SU-DHL-6 (cell line): ENCODE data around the gene MLYCD.
"Not testable (repeated sequence)": the region's sequence is repeated elsewhere in the genome, so short reads cannot be mapped to it uniquely, and the experiment has no call there.

Experiments
- H2AFZ ChIP-seq: fragments of 200-600 bp; sonication (generic); 2 replicates; pipeline ENCODE4 v1.6.1; 2014; ENCODE audit warnings: low read depth, mild to moderate bottlenecking, moderate library complexity, mixed read lengths, antibody characterized with exemption, low read length; ENCODE audit not compliant: severe bottlenecking
- H3F3A ChIP-seq: fragments of 200-600 bp; shearing (Covaris generic); 2 replicates; pipeline ENCODE4 v1.6.0; 2016; ENCODE audit warnings: antibody characterized with exemption, mild to moderate bottlenecking; ENCODE audit not compliant: insufficient read depth
- H3K27ac ChIP-seq: fragments of 200-600 bp; sonication (generic); 2 replicates; pipeline ENCODE4 v1.5.1; 2016; ENCODE audit warnings: low read depth, mild to moderate bottlenecking, low read length, moderate library complexity, mixed read lengths
- H3K27me3 ChIP-seq: fragments of 200-600 bp; sonication (generic), shearing (Covaris generic); 2 replicates; pipeline ENCODE4 v1.6.0; 2014; ENCODE audit warnings: mild to moderate bottlenecking, low read length
- H3K36me3 ChIP-seq: fragments of 200-600 bp; sonication (generic); 2 replicates; pipeline ENCODE4 v1.6.1; 2014; ENCODE audit warnings: mild to moderate bottlenecking, low read length, mixed read lengths
- H3K4me2 ChIP-seq: fragments of 300-600, 200-600 bp; shearing (Covaris generic), sonication (generic); 2 replicates; pipeline ENCODE4 v1.6.0; 2014; ENCODE audit warnings: low read length, low read depth, mild to moderate bottlenecking; ENCODE audit not compliant: poor library complexity, severe bottlenecking
- H3K4me3 ChIP-seq: fragments of 200-600 bp; sonication (generic); 2 replicates; pipeline ENCODE4 v1.5.1; 2014; ENCODE audit warnings: antibody characterized with exemption, low read length, mild to moderate bottlenecking, mixed read lengths; ENCODE audit not compliant: insufficient read depth, poor library complexity, severe bottlenecking
- H3K79me2 ChIP-seq: fragments of 200-600 bp; sonication (generic); 2 replicates; pipeline ENCODE4 v1.6.1; 2014; ENCODE audit warnings: mild to moderate bottlenecking, low read length, moderate library complexity; ENCODE audit not compliant: insufficient read depth
- H3K9ac ChIP-seq: fragments of 200-600 bp; sonication (generic); 2 replicates; pipeline ENCODE4 v1.7.0; 2014; ENCODE audit warnings: mild to moderate bottlenecking, low read length
- H3K9me2 ChIP-seq: fragments of 200-600 bp; sonication (generic); replicated peaks from 2 replicates; pipeline ENCODE4 v1.6.1; 2014; ENCODE audit warnings: low read length; ENCODE audit not compliant: insufficient read depth
- H3K9me3 ChIP-seq: fragments of 200-600 bp; sonication (generic); 2 replicates; pipeline ENCODE4 v1.6.1; 2014; ENCODE audit warnings: low read length, mixed read lengths; ENCODE audit not compliant: insufficient read depth
- H4K20me1 ChIP-seq: fragments of 200-600 bp; sonication (generic); 2 replicates; pipeline ENCODE4 v1.6.1; 2014; ENCODE audit warnings: low read depth, mild to moderate bottlenecking, antibody characterized with exemption, low read length, moderate library complexity, mixed read lengths
- EZH2phosphoT487 ChIP-seq: fragments of 200-600 bp; sonication (generic), shearing (Covaris generic); conservative IDR thresholded peaks from 2 replicates; pipeline ENCODE4 v1.6.1; 2018; ENCODE audit warnings: mild to moderate bottlenecking, antibody characterized with exemption, low read length, moderate library complexity, mixed read lengths
- TF ChIP-seq, protein P1 (sequence below): fragments of 200-600 bp; sonication (generic); IDR thresholded peaks from one replicate; pipeline ENCODE4 v1.5.1; 2017; ENCODE audit warnings: antibody characterized with exemption, mild to moderate bottlenecking, low read length, moderate library complexity; ENCODE audit not compliant: insufficient read depth, poor library complexity, severe bottlenecking

MLYCD gene

DNA sequence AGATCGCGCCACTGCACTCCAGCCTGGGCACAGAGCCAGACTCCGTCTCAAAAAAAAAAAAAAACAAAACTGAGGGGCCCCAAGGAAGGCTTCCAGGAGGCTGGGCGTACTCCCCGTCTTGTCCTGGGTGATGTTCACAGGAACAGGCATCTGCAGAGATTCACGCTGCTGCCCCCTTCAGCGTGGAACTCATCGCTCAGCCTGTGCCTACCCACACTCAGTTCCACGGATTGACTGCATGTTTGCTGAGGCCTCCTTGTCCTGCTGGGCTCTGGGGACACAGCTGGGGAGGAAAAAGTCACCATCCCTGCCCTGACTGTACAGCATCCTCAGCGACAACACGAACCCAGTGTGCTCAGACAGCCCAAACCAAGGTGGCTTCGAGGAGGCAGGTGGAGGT lies 41.2 kb downstream of the MLYCD start:
- Histone ChIP-seq H3K4me3 (no peak overlapping the region), H3K27ac (no peak overlapping the region), H3F3A (no peaks in the 10 kb centered on the region), H3K4me2 (no peak overlapping the region), H3K36me3 (no peaks in the 10 kb centered on the region), H3K27me3 (no peaks in the 10 kb centered on the region), H3K79me2 (no peaks in the 10 kb centered on the region), H3K9ac (no peak overlapping the region), H3K9me2 (no peaks in the 10 kb centered on the region), H3K9me3 (no peaks in the 10 kb centered on the region), H2AFZ (no peak overlapping the region), H4K20me1 (no peaks in the 10 kb centered on the region)
- TF ChIP-seq, protein P1, sequence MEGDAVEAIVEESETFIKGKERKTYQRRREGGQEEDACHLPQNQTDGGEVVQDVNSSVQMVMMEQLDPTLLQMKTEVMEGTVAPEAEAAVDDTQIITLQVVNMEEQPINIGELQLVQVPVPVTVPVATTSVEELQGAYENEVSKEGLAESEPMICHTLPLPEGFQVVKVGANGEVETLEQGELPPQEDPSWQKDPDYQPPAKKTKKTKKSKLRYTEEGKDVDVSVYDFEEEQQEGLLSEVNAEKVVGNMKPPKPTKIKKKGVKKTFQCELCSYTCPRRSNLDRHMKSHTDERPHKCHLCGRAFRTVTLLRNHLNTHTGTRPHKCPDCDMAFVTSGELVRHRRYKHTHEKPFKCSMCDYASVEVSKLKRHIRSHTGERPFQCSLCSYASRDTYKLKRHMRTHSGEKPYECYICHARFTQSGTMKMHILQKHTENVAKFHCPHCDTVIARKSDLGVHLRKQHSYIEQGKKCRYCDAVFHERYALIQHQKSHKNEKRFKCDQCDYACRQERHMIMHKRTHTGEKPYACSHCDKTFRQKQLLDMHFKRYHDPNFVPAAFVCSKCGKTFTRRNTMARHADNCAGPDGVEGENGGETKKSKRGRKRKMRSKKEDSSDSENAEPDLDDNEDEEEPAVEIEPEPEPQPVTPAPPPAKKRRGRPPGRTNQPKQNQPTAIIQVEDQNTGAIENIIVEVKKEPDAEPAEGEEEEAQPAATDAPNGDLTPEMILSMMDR: no peak
- no peak for TF ChIP-seq EZH2phosphoT487

DNA sequence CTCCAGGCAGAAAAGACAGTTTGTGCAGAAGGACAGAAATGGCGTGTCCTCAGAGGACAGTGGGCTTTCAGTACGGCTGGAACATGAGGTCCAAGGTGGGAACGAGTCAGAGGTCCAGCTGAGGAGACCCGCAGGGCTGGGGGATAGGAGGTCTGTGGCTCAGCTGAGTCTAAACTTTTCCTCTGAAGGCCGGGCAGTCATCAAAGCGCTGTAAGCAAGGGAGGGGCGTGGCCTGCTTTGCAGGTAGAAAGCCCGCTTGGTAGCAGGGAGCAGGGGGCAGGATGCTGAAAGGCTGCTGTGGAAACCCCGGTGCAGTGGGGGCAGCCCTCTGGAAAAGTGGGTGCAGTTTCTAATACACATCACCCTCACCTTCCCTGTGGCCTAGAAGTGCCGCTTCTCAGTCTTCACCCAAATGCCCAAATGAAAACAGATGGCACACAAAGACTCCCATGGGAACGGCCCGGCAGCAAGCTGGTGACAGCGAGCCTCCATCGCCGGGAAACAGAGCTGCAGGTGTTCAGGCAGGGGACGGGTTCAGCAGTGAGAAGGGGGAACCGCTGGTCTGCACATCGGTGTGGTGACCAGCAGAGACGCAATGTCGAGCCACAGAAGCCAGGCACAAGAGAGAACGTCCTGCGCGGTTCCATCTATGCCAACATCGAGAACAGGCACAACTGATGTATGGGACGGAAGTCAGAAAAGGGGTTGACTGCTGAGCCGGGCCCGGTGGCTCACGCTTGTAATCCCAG lies 41.9 kb downstream of the MLYCD start:
- Histone ChIP-seq H3K27ac (no peak overlapping the region), H2AFZ (no peak overlapping the region), H3K4me3 (no peak overlapping the region), H3K9me3 (no peaks in the 10 kb centered on the region), H3K36me3 (no peaks in the 10 kb centered on the region), H3K4me2 (no peak overlapping the region), H3K27me3 (no peaks in the 10 kb centered on the region), H3K9ac (no peak overlapping the region), H3F3A (no peaks in the 10 kb centered on the region), H4K20me1 (no peaks in the 10 kb centered on the region), H3K9me2 (no peaks in the 10 kb centered on the region), H3K79me2 (no peaks in the 10 kb centered on the region)
- TF ChIP-seq, protein P1: no peak
- TF ChIP-seq EZH2phosphoT487: no peak

DNA sequence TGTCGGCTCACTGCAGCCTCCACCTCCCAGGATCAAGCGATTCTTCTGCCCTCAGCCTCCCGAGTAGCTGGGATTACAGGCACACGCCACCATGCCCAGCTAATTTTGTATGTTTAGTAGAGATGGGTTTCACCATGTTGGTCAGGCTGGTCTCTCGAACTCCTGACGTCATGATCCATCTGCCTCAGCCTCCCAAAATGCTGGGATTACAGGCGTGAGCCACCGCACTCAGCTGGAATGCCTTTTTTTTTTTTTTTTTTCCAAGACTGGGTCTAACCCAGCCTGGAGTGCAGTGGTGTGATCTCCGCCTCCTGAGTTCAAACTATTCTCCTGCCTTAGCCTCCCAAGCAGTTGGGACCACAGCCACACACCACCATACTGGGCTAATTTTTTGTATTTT lies 42.6 kb downstream of the MLYCD start:
- H3K4me2 ChIP-seq, H3K27ac ChIP-seq, H3K9me3 ChIP-seq, H3K9me2 ChIP-seq, H3F3A ChIP-seq, H2AFZ ChIP-seq, H3K9ac ChIP-seq, H3K27me3 ChIP-seq, H3K36me3 ChIP-seq, H3K4me3 ChIP-seq, H3K79me2 ChIP-seq, H4K20me1 ChIP-seq: not testable (repeated sequence)

DNA sequence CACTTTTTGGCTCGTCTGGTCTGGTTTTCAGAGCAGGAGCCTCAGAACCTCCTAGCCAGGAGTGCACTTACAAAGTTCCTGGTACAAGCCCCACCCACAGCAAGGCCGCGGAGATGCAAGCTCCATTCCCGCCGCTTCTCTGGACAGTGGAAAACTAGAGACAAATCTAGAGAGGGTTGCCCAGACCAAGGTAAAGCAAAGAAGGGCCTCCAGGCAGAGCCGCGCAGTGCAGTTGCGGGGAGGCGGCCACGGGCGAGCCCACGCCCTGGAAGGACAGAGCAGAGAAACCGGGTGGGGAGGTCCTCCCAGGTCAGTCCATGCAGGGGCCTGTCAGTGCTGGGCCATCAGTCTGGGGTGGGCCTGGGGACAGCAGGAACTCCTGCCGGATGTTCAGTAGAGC lies 43.2 kb downstream of the MLYCD start:
- Histone ChIP-seq H3K27ac (no peak overlapping the region), H3K9me3 (no peaks in the 10 kb centered on the region), H3K9me2 (no peaks in the 10 kb centered on the region), H2AFZ (no peak overlapping the region), H4K20me1 (no peaks in the 10 kb centered on the region), H3K4me3 (no peak overlapping the region), H3K27me3 (no peaks in the 10 kb centered on the region), H3K79me2 (no peaks in the 10 kb centered on the region), H3K36me3 (no peaks in the 10 kb centered on the region), H3K9ac (no peak overlapping the region), H3F3A (no peaks in the 10 kb centered on the region), H3K4me2 (no peak overlapping the region)
- TF ChIP-seq, protein P1: no peak
- no peak for TF ChIP-seq EZH2phosphoT487
